Measurements from ENCODE around the gene RTL10.

DNA sequence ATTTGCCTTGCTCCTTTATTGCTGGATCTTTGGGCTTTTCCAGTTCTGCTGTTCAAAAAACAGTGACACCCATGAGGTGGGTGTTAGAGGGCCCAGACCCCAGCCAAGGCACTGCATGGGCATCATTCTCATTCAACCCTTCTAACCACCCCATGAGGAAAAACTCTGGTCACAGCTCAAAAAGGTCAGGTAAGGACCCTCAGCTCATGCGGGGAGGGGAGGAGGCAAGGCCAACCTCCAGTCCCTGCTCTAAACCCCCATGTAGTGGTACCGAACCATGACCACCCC is 7.4 kb downstream of the RTL10 start:
- TF ChIP-seq, protein P1, sequence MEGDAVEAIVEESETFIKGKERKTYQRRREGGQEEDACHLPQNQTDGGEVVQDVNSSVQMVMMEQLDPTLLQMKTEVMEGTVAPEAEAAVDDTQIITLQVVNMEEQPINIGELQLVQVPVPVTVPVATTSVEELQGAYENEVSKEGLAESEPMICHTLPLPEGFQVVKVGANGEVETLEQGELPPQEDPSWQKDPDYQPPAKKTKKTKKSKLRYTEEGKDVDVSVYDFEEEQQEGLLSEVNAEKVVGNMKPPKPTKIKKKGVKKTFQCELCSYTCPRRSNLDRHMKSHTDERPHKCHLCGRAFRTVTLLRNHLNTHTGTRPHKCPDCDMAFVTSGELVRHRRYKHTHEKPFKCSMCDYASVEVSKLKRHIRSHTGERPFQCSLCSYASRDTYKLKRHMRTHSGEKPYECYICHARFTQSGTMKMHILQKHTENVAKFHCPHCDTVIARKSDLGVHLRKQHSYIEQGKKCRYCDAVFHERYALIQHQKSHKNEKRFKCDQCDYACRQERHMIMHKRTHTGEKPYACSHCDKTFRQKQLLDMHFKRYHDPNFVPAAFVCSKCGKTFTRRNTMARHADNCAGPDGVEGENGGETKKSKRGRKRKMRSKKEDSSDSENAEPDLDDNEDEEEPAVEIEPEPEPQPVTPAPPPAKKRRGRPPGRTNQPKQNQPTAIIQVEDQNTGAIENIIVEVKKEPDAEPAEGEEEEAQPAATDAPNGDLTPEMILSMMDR (IDR thresholded peaks at IDR 0.05; ENCODE audit: borderline replicate concordance, extremely low read depth, low read length, poor library complexity, severe bottlenecking): no peak
- no peak for TF ChIP-seq EZH2 (IDR thresholded peaks at IDR 0.05; ENCODE audit: borderline replicate concordance, low read depth, low read length, severe bottlenecking)
